Psoas muscle (tissue), 8 donors: Measurements from ENCODE around the gene NOVA2. TPM values are rescaled to one million over a fixed set of nuclear protein-coding genes. Genes with fewer than 3 reads are reported as not detected.

Experiments used
- ATAC-seq, 4 donors: fragments of 200-7000 bp; cut with Tn5 transposase; one replicate each; pipeline ENCODE4 v1.9.1; 2020; ENCODE audit warnings: moderate library complexity in 3 of 4, mild to moderate bottlenecking in 2 of 4
- DNase-seq, 2 donors: peaks; one replicate each; pipeline ENCODE4 v3.0.0-alpha.2; 2020
- H3K27ac ChIP-seq: fragments of 200-600 bp; one replicate; pipeline ENCODE4 v1.8.0; 2022
- H3K27me3 ChIP-seq, 3 donors: fragments of 200-600 bp in 1 of 3; one replicate each; pipeline versions ENCODE4 v1.6.1 to v1.8.0; 2013 to 2022; ENCODE audit warnings: low read length in 2 of 3, mild to moderate bottlenecking in 2 of 3, moderate library complexity in 1 of 3; ENCODE audit not compliant: insufficient read depth in 3 of 3
- H3K36me3 ChIP-seq, 2 donors: fragments of 200-600 bp in 1 of 2; one replicate each; pipeline versions ENCODE4 v1.6.1 to v1.8.0; 2013 to 2022; ENCODE audit warnings: low read depth in 1 of 2, mild to moderate bottlenecking in 1 of 2, moderate library complexity in 1 of 2; ENCODE audit not compliant: insufficient read depth in 1 of 2
- H3K4me1 ChIP-seq: fragments of 200-600 bp; one replicate; pipeline ENCODE4 v1.8.0; 2022
- H3K4me3 ChIP-seq: fragments of 200-600 bp; one replicate; pipeline ENCODE4 v1.8.0; 2022; ENCODE audit warnings: mild to moderate bottlenecking
- H3K9me3 ChIP-seq: fragments of 200-600 bp; one replicate; pipeline ENCODE4 v1.8.0; 2022
- WGBS, 3 donors: extraction: QIAGEN DNeasy Blood & Tissue Kit; methylation state at CpG; one replicate each; pipeline versions ENCODE4 v1.1.6 to v1.1.7; 2013; 5-methylcytosine and 5-hydroxymethylcytosine counted together
- intact Hi-C, 2 donors: fragments of 100-400 bp; cut with DNase I; formaldehyde crosslinking; loops; one replicate each; pipeline versions ENCODE4 v1.11.0 to v1.14.2; 2022
- polyA plus RNA-seq, 3 donors: library from polyadenylated mRNA; stranded (reverse); fragments of 200-250 nt; gene quantifications; one replicate each; pipeline ENCODE4 v1.2.3, GENCODE V29; 2013
- total RNA-seq, 4 donors: library from RNA; stranded (reverse); fragmentation: NEBNext Ultra II Directional in 2 of 4; extraction: Animal tissue kit (Norgen Biotek cat#: 25700) in 2 of 4; gene quantifications; one replicate each; pipeline versions ENCODE4 v1.2.1 to v1.2.4, GENCODE V29; 2021 to 2023
- TF ChIP-seq, protein P1 (sequence below): fragments of 200-600 bp; IDR thresholded peaks from one replicate; pipeline ENCODE4 v1.8.0; 2022; ENCODE audit warnings: antibody characterized with exemption
- donor health status: healthy with polysubstance abuse.
- donor health status: DM: no; HTN: no; CAD: no; lungs with moderate emphysema.
- donor health status: Bipolar disorder and iron deficiency.
- donor health status: healthy.
- donor health status: DM: yes; HTN: yes; CAD: no.
- donor health status: DM: no; HTN: no; CAD: no.
- donor health status: DM: no; HTN: no; CAD: no.
- donor health status: DM: yes; HTN: yes; CAD: no.

Gene NOVA2
- total and polyA plus RNA-seq, 7 donors, result 0.27 to 4.3 (median 1.6) TPM

DNA sequence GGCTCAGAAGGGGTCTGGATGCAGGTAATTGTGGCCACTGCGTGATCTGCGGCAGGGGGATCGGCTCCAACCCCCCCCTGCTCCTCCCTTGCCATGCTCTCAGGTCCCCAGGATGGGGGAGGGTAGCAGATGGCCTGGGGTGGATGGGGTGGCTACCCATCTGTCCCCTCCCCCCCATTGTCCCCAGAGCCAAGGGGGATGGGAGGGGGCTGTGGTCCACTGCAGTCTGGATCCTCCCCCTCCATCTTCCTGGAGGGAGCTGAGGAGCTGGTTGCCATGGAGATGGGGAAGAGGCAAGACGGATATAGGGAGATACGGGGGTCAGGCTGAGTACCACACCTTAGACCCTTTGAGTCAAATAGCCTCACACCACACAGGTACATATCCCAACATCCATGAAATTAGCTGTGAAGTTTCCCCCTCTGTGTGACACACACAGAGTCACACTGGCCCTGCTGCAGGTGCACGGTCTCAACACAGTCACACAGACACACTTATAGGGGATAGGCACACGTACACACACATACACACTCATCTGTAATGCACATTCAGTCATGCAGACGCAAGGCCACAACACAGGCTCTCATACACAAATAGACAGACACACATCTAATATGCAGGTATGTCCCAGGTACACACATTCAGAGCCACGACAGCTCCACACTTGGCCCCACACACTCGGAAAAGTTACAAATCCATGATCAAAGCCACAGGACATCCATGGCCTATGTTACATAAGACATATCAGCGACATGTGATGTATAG, 1.8 kb upstream of the NOVA2 start:
- no peaks in the 10 kb centered on the region for H3K4me1 ChIP-seq
- no peak overlapping the region for H3K27ac ChIP-seq
- 62 to 75% (median 67%) methylated on average over 11 of the region's 11 CpGs for WGBS, 3 donors
- no peaks in the 10 kb centered on the region for H3K36me3 ChIP-seq
- H3K4me3 ChIP-seq, result no peak overlapping the region
- intact Hi-C loops, result no loop called here
- DNase-seq, result no peak
- TF ChIP-seq, protein P1, sequence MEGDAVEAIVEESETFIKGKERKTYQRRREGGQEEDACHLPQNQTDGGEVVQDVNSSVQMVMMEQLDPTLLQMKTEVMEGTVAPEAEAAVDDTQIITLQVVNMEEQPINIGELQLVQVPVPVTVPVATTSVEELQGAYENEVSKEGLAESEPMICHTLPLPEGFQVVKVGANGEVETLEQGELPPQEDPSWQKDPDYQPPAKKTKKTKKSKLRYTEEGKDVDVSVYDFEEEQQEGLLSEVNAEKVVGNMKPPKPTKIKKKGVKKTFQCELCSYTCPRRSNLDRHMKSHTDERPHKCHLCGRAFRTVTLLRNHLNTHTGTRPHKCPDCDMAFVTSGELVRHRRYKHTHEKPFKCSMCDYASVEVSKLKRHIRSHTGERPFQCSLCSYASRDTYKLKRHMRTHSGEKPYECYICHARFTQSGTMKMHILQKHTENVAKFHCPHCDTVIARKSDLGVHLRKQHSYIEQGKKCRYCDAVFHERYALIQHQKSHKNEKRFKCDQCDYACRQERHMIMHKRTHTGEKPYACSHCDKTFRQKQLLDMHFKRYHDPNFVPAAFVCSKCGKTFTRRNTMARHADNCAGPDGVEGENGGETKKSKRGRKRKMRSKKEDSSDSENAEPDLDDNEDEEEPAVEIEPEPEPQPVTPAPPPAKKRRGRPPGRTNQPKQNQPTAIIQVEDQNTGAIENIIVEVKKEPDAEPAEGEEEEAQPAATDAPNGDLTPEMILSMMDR, result no peak
- no peak for ATAC-seq
- no peaks in the 10 kb centered on the region for H3K9me3 ChIP-seq
- peaks cover 0 to 69% (median 17%) of the 10 kb centered on the region in 3 donors for H3K27me3 ChIP-seq

DNA sequence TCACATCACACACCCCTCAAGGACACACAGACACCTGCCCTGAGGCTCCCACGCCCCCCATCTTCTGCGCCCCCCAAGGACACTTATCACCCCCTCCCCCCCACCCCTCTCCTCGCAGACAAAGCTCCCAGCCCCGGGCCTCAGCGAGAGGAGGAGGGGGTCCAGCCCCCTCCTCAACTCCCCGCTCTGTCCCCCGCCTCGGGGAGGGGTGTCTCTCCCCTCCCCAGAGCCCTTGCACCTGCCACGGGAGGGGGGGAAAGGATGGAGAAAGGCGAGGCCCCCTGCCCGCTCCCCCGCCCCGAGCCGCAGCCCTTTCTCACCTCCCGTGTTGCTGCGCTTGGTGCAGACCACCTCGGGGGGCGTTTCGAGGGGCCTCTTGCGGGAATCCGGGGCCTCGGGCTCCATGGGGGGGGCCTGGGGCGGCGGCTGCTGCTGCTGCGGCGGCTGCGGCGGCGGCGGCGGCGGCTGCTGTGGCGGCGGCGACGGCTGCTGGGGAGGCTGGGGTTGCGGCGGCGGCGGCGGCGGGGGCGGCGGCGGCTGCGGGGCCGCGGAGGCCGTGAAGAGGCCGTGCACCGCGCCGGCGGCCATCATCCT, 621 bp downstream of the NOVA2 start:
- Histone ChIP-seq H3K27ac (no peak overlapping the region), H3K9me3 (no peaks in the 10 kb centered on the region), H3K27me3 (peaks cover 0 to 80% (median 19%) of the 10 kb centered on the region in 3 donors), H3K4me3 (peak overlapping the region; percentile 52), H3K36me3 (no peaks in the 10 kb centered on the region), H3K4me1 (no peaks in the 10 kb centered on the region)
- intact Hi-C loops, result no loop called here
- TF ChIP-seq, protein P1, result no peak
- DNase-seq (no peak), ATAC-seq (no peak)
- 0 to 3% (median 1%) methylated on average over 5 to 37 of the region's 54 CpGs for WGBS, 3 donors

DNA sequence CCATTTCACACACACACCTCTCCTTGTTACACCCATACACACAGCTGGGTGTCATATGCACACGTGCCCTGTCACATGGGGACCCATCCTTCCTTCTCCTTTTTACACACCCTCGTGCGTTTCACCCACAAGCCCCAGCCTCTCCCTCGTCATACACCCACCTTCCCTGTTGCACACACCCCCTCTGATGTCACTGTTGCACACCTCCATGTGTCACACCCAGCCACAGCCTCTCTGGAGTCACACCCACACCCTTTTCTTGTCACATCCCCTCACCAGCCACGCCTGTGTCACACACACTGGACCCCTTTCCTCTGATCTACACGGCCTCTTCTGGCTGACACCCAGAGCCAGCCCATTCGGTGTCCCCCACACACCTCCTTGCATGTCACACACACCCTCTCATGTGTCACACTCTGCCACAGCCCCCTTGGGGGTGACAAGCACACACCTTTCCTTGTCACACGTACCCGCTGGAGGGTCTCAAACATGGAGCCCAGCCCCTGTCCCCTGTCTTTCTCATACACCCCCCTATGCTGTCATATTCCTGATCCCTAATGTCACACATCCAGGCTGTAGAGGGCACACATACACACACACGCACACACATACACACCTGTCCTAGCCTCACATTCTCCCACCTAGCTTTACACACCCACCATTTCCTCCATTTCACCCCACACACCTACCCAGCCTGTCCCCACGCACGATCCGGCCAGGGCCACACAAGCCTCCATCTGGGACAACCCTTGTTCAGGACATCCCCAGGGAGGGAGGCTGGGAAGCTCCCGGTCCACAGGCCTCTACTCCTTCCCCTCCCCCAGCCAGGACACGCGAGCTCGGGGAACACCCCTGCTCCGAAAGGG, 1.4 kb downstream of the NOVA2 start:
- H3K27ac ChIP-seq, result peak overlapping the region; percentile 16
- H3K36me3 ChIP-seq, result no peaks in the 10 kb centered on the region
- H3K4me3 ChIP-seq, result peak overlapping the region; percentile 52
- no peaks in the 10 kb centered on the region for H3K4me1 ChIP-seq
- DNase-seq (no peak), ATAC-seq (peak in 2 of 4 donors; percentile 14 to 20)
- no peaks in the 10 kb centered on the region for H3K9me3 ChIP-seq
- intact Hi-C loops, result no loop called here
- TF ChIP-seq, protein P1, result no peak
- WGBS, 3 donors, result 12 to 15% (median 13%) methylated on average over 18 of the region's 18 CpGs
- peaks cover 0 to 85% (median 19%) of the 10 kb centered on the region in 3 donors for H3K27me3 ChIP-seq

DNA sequence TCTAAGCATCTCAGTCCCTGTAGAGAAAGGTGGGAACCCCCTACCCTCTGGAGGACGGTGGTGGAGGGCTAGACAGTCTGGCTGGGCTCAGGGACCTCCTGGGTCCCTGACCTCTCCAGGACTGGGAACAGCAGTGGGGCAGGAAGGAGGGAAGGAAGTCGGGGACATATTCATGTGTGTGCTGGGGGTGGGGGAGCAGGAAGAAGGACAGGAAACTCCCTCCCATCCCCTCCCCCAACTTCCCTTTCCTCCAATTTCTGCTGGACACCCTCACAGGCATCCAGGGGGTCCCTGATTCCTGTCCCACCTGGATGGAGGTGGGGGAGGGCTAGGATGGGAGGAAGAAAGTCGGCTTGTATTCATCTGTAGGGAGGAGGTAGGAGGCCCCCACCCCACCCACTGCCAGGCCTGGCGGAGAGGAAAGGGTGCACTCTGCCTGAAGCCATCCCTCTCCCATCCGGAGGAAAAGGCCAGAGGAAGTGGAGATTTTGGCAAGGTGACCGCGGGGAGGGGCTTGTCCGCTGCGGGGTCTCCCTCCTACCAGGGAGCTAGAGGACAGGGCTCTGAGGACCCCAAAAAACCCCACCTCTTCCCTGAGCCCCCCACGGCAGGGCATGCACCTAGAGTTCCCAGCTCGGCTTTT, 2.3 kb downstream of the NOVA2 start:
- peak in 1 of 4 donors; percentile 22 for ATAC-seq
- intact Hi-C loops, result no loop called here
- 8 to 12% (median 12%) methylated on average over 8 to 11 of the region's 11 CpGs for WGBS, 3 donors
- peak overlapping the region; percentile 52 for H3K4me3 ChIP-seq
- TF ChIP-seq, protein P1, result no peak
- H3K27ac ChIP-seq, result peak overlapping the region; percentile 16
- no peaks in the 10 kb centered on the region for H3K36me3 ChIP-seq
- H3K27me3 ChIP-seq, result peaks cover 0 to 90% (median 19%) of the 10 kb centered on the region in 3 donors
- H3K9me3 ChIP-seq, result no peaks in the 10 kb centered on the region
- no peaks in the 10 kb centered on the region for H3K4me1 ChIP-seq
- DNase-seq, result no peak
